Stomach (tissue), 9 donors: ENCODE measurements around the gene MEFV. TPM values are rescaled to one million over a fixed set of nuclear protein-coding genes. Genes with fewer than 3 reads are reported as not detected.
"Not testable (repeated sequence)": the region's sequence is repeated elsewhere in the genome, so short reads cannot be mapped to it uniquely, and the experiment has no call there.

Experiments used
- DNase-seq, 2 donors: peaks; one replicate each; pipeline versions ENCODE4 v3.0.0 to v3.0.0-alpha.2; 2013 to 2019
- H3K27ac ChIP-seq, 5 donors: fragments of 200-600 bp in 4 of 5; sonication (generic) in 4 of 5; one replicate each; pipeline ENCODE4 v1.5.1; 2013 to 2019; ENCODE audit warnings: mild to moderate bottlenecking in 1 of 5, moderate library complexity in 1 of 5
- H3K27me3 ChIP-seq, 3 donors: fragments of 200-600 bp; sonication (generic); one replicate each; pipeline ENCODE4 v1.5.1; 2017 to 2019; ENCODE audit warnings: mixed run types in 1 of 3
- H3K36me3 ChIP-seq, 4 donors: fragments of 200-600 bp; sonication (generic); 1 replicate in 3 of 4; 2 replicates in 1 of 4; pipeline ENCODE4 v1.5.1; 2016 to 2019
- H3K4me1 ChIP-seq, 4 donors: fragments of 200-600 bp; sonication (generic); one replicate each; pipeline ENCODE4 v1.5.1; 2016 to 2019
- H3K4me3 ChIP-seq, 4 donors: fragments of 200-600 bp; sonication (generic) in 3 of 4; one replicate each; pipeline ENCODE4 v1.5.1; 2016 to 2019; ENCODE audit warnings: mild to moderate bottlenecking in 1 of 4
- H3K9me3 ChIP-seq, 4 donors: fragments of 200-600 bp; sonication (generic); one replicate each; pipeline ENCODE4 v1.5.1; 2016 to 2019
- EP300 ChIP-seq: sonication (generic); formaldehyde crosslinking; IDR thresholded peaks from one replicate; pipeline ENCODE4 v1.6.1; 2017; ENCODE audit warnings: antibody characterized with exemption
- POLR2A ChIP-seq, 4 donors: fragments of 450-650 bp; IDR thresholded peaks; one replicate each; pipeline ENCODE4 v1.6.1; 2016; ENCODE audit warnings: antibody characterized with exemption in 4 of 4, control low read depth in 2 of 4, mild to moderate bottlenecking in 1 of 4, moderate library complexity in 1 of 4
- POLR2AphosphoS5 ChIP-seq, 3 donors: sonication (generic); formaldehyde crosslinking; IDR thresholded peaks; one replicate each; pipeline ENCODE4 v1.6.1; 2016; ENCODE audit warnings: antibody characterized with exemption in 3 of 3
- WGBS, 5 donors: extraction: QIAGEN DNeasy Blood & Tissue Kit in 3 of 5; methylation state at CpG; one replicate each; pipeline versions ENCODE4 v1.1.5 to v1.1.7; 2013 to 2018; 5-methylcytosine and 5-hydroxymethylcytosine counted together
- intact Hi-C: fragments of 100-400 bp; cut with DNase I; formaldehyde crosslinking; loops from one replicate; pipeline ENCODE4 v1.15.1; 2023; ENCODE audit warnings: low total_unique reads
- polyA plus RNA-seq, 3 donors: library from polyadenylated mRNA; stranded (reverse); fragments of 200-250 nt; gene quantifications; one replicate each; pipeline ENCODE4 v1.2.3, GENCODE V29; 2013
- total RNA-seq, 5 donors: library from RNA; depleted of rRNA; stranded (reverse); fragments of >200 nt; gene quantifications; one replicate each; pipeline versions ENCODE4 v1.1.0 to v1.2.3, GENCODE V29; 2014 to 2016
- TF ChIP-seq, protein P1 (sequence below), 7 experiments: fragments of 450-650 bp in 4 of 7; fragments of 200-600 bp in 3 of 7; sonication (generic) in 3 of 7; IDR thresholded peaks; one replicate each; pipeline ENCODE4 v1.5.1; 2016 to 2019; ENCODE audit warnings: antibody characterized with exemption in 7 of 7, control low read depth in 2 of 7, mild to moderate bottlenecking in 1 of 7
- donor health status: healthy with polysubstance abuse.
- donor health status: Bipolar disorder and iron deficiency.
- donor health status: healthy.

The MEFV gene
- total and polyA plus RNA-seq, 8 donors, result 0.15 to 24.5 (median 0.80) TPM

DNA sequence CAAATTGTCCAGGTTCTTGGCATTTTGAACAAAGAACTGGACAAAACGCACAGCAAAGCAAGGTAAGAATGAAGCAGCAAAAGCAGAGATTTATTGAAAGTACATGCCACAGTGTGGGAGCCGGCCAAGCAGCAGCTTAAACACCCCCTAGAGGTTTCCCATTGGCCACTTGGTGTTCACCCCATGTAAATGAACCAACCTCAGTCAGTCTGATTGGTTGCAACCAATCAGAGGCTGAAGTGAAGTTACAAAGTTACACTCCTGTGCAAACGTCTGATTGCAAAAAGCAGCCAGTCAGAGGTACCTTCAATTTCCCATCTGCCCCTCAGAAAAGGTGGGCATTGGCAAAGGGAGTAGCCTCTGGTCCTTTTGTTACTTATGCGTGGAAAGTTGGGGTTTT, 18.1 kb upstream of the MEFV start:
- WGBS, 5 donors, result 41 to 61% (median 43%) methylated on average over 4 of the region's 4 CpGs
- Histone ChIP-seq H3K4me3 (no peak overlapping the region), H3K27me3 (no peaks in the 10 kb centered on the region), H3K36me3 (peaks cover 0 to 3% (median 0%) of the 10 kb centered on the region in 4 donors), H3K4me1 (no peaks in the 10 kb centered on the region), H3K9me3 (no peaks in the 10 kb centered on the region), H3K27ac (no peak overlapping the region)
- no peak for DNase-seq
- TF ChIP-seq POLR2A (IDR thresholded peaks at IDR 0.05) (no peak), POLR2AphosphoS5 (IDR thresholded peaks at IDR 0.05) (no peak), EP300 (no peak)
- TF ChIP-seq, protein P1, sequence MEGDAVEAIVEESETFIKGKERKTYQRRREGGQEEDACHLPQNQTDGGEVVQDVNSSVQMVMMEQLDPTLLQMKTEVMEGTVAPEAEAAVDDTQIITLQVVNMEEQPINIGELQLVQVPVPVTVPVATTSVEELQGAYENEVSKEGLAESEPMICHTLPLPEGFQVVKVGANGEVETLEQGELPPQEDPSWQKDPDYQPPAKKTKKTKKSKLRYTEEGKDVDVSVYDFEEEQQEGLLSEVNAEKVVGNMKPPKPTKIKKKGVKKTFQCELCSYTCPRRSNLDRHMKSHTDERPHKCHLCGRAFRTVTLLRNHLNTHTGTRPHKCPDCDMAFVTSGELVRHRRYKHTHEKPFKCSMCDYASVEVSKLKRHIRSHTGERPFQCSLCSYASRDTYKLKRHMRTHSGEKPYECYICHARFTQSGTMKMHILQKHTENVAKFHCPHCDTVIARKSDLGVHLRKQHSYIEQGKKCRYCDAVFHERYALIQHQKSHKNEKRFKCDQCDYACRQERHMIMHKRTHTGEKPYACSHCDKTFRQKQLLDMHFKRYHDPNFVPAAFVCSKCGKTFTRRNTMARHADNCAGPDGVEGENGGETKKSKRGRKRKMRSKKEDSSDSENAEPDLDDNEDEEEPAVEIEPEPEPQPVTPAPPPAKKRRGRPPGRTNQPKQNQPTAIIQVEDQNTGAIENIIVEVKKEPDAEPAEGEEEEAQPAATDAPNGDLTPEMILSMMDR (IDR thresholded peaks at IDR 0.05), result no peak
- intact Hi-C loops, result no loop called here

DNA sequence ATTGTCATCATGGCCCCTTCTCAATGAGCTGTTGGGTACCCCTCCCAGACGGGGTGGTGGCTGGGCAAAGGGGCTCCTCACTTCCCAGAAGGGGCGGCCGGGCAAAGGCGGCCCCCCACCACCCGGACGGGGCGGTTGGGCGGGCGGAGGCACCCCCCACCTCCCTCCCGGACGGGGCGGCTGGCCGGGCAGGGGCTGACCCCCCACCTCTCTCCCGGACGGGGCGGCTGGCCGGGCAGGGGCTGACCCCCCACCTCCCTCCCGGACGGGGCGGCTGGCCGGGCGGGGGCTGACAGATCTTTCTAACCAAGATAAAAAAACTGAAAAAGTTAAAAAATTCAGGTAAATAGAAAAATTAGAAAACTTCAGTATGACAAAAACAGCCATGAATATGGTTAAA, 14.8 kb upstream of the MEFV start:
- H3K27ac ChIP-seq, H3K4me3 ChIP-seq, DNase-seq, intact Hi-C loops, H3K9me3 ChIP-seq, H3K27me3 ChIP-seq: not testable (repeated sequence)
- Histone ChIP-seq H3K36me3 (peaks cover 0 to 28% (median 25%) of the 10 kb centered on the region in 4 donors), H3K4me1 (peaks cover 0 to 11% (median 4%) of the 10 kb centered on the region in 4 donors)
- 91 to 94% (median 93%) methylated on average over 22 of the region's 22 CpGs for WGBS, 5 donors

DNA sequence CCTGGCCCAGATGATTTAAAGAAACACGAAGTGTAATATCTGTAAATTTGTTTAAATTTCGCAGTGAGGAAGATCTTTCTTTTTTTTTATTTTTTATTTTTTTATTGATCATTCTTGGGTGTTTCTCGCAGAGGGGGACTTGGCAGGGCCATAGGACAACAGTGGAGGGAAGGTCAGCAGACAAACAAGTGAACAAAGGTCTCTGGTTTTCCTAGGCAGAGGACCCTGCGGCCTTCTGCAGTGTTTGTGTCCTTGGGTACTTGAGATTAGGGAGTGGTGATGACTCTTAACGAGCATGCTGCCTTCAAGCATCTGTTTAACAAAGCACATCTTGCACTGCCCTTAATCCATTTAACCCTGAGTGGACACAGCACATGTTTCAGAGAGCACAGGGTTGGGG, 14.3 kb upstream of the MEFV start:
- DNase-seq, H3K27ac ChIP-seq, intact Hi-C loops, H3K9me3 ChIP-seq, H3K4me3 ChIP-seq, H3K27me3 ChIP-seq: not testable (repeated sequence)
- peaks cover 0 to 33% (median 29%) of the 10 kb centered on the region in 4 donors for H3K36me3 ChIP-seq
- H3K4me1 ChIP-seq, result peaks cover 0 to 13% (median 7%) of the 10 kb centered on the region in 4 donors
- WGBS, 5 donors, result 78 to 87% (median 86%) methylated on average over 5 of the region's 5 CpGs

DNA sequence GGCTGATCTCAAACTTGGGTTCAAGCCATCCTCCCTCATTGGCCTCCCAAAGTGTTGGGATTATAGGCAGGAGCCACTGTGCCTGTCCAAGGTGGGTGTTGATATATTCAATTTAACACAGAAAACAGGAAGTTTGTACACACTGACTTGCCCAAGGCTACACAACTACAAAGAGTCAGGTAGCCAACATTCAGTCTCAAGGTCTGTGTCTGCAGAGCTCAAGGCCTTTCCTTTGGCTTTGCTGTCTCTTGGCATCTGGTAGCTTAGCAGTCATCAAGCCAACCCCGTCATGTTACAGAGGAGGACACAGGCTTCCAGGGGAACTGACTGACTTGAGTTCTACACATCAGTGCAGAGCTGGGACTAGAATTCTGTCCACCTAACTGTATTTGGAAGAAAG, 11.9 kb upstream of the MEFV start:
- H3K9me3 ChIP-seq, result peaks cover 0 to 4% (median 0%) of the 10 kb centered on the region in 4 donors
- no peak for DNase-seq
- peaks cover 4 to 27% (median 20%) of the 10 kb centered on the region in 4 donors for H3K4me1 ChIP-seq
- H3K4me3 ChIP-seq, result no peak overlapping the region
- H3K27ac ChIP-seq, result no peak overlapping the region
- 78 to 100% (median 80%) methylated on average over 1 of the region's 1 CpG for WGBS, 5 donors
- H3K27me3 ChIP-seq, result no peaks in the 10 kb centered on the region
- peaks cover 0 to 37% (median 31%) of the 10 kb centered on the region in 4 donors for H3K36me3 ChIP-seq
- TF ChIP-seq EP300 (no peak), POLR2A (IDR thresholded peaks at IDR 0.05) (no peak), POLR2AphosphoS5 (IDR thresholded peaks at IDR 0.05) (no peak)
- TF ChIP-seq, protein P1 (IDR thresholded peaks at IDR 0.05), result no peak
- intact Hi-C loops, result no loop called here

DNA sequence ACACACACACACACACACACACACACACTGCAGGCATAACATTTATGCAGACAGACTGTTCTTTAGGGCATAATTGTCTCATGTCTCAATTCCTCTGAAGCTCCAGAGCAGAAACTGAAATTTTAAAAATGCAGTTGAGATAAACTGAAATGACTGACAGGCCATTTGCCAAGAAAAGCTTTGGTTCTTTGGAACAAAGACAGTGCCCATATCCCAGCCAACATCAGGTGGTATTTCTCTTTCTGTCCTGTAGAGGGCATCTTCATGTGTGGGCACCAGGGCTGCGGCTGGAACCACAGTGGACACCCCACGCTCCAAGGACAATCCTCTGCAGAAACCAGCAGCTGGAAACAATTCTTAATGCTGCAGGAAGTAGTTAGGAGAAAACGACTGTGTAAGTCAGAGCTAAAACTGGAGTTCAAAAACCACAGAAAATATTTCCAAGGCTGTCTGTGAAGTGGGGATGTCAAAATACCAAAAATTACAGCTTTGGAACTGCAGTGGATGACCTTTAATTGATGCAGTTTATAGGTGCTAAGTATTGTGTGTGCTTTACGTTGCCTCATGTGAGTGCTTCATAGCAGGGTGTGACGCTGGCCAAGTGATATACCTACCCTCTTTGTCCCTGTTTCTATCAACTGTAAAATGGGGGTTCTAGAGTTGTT, 10.6 kb upstream of the MEFV start:
- WGBS, 5 donors, result 62 to 70% (median 63%) methylated on average over 5 of the region's 5 CpGs
- Histone ChIP-seq H3K27ac (no peak overlapping the region), H3K27me3 (no peaks in the 10 kb centered on the region), H3K4me1 (peaks cover 4 to 37% (median 22%) of the 10 kb centered on the region in 4 donors), H3K36me3 (peaks cover 0 to 37% (median 31%) of the 10 kb centered on the region in 4 donors), H3K9me3 (peaks cover 0 to 4% (median 0%) of the 10 kb centered on the region in 4 donors), H3K4me3 (no peak overlapping the region)
- intact Hi-C loops, result no loop called here
- peak in 1 of 2 donors; percentile 31 for DNase-seq
- TF ChIP-seq EP300 (no peak), POLR2AphosphoS5 (IDR thresholded peaks at IDR 0.05) (peak in 1 of 3 donors; percentile 34), POLR2A (IDR thresholded peaks at IDR 0.05) (no peak)
- TF ChIP-seq, protein P1 (IDR thresholded peaks at IDR 0.05), result peak in 3 of 7 experiments; percentile 11 to 44 (median 42)
